Pulmonary artery endothelial cell (primary cell): Measurements from ENCODE around the gene BRD4. TPM values are rescaled to one million over a fixed set of nuclear protein-coding genes. Genes with fewer than 3 reads are reported as not detected.

Source experiments
- DNase-seq: peaks from one replicate; pipeline ENCODE4 v3.0.0-alpha.2; 2011; ENCODE audit warnings: low read depth, low spot score
- total RNA-seq: library from RNA; depleted of rRNA; stranded (reverse); fragments of >200 nt; gene quantifications from 2 replicates; pipeline ENCODE4 v1.2.3, GENCODE V29; 2014

The BRD4 gene
- total RNA-seq, 1 donor from 2014 or later: 10.0 TPM

- no peak for DNase-seq
Measured at GRCh38 chr19:15225760-15226159, 106.6 kb downstream of the BRD4 start.

GRCh38 chr19:15223649-15224361 is 108.5 kb downstream of the BRD4 start:
- no peak for DNase-seq

GRCh38 chr19:15222738-15223648 is 109.3 kb downstream of the BRD4 start:
- peak; percentile 81 for DNase-seq

- DNase-seq: no peak
Measured at GRCh38 chr19:15220833-15221232, 111.5 kb downstream of the BRD4 start.

- no peak for DNase-seq
Measured at GRCh38 chr19:15218501-15218900, 113.8 kb downstream of the BRD4 start.

- no peak for DNase-seq
Measured at GRCh38 chr19:15216363-15216762, 116.0 kb downstream of the BRD4 start.

- no peak for DNase-seq
Measured at GRCh38 chr19:15213715-15214381, 118.5 kb downstream of the BRD4 start.

- DNase-seq: no peak
Measured at GRCh38 chr19:15212711-15213110, 119.6 kb downstream of the BRD4 start.

- DNase-seq: no peak
Measured at GRCh38 chr19:15210323-15210781, 122.0 kb downstream of the BRD4 start.

- DNase-seq: no peak
Measured at GRCh38 chr19:15201374-15202023, 130.8 kb downstream of the BRD4 start.

GRCh38 chr19:15200553-15201364 is 131.6 kb downstream of the BRD4 start, which contains the start of gene NOTCH3:
NOTCH3 (minus strand) TSS chr19:15200995; CDS start chr19:15200905, 90 bp downstream.
- no peak for DNase-seq

GRCh38 chr19:15199661-15200552 is 132.4 kb downstream of the BRD4 start:
- no peak for DNase-seq

- no peak for DNase-seq
Measured at GRCh38 chr19:15198951-15199660, 133.2 kb downstream of the BRD4 start.

- no peak for DNase-seq
Measured at GRCh38 chr19:15197942-15198341, 134.4 kb downstream of the BRD4 start.

GRCh38 chr19:15197275-15197941 is 134.9 kb downstream of the BRD4 start:
- DNase-seq: no peak

- DNase-seq: no peak
Measured at GRCh38 chr19:15196360-15197005, 135.9 kb downstream of the BRD4 start.
